ENCODE data around the gene ZNF136. TPM values are rescaled to one million over a fixed set of nuclear protein-coding genes. Genes with fewer than 3 reads are reported as not detected.

The ZNF136 gene
- total RNA-seq, 4 donors from 2014 or later = 6.3 to 18.7 (median 9.1) TPM

- no peak overlapping the region for H3K27ac ChIP-seq
- peaks cover 14 to 19% of the 10 kb centered on the region in 2 donors for H3K9me3 ChIP-seq
- DNase-seq = no peak
- H3K4me1 ChIP-seq = peaks cover 0 to 11% (median 0%) of the 10 kb centered on the region in 4 donors
- intact Hi-C loops (cut with DNase I; ENCODE audit: low total_unique reads) (loop anchor here (10.0 kb wide), 1 partner anchor 137 kb away; the partner anchor contains the start of gene ZNF563), in situ Hi-C loops (cut with MboI; ENCODE audit: low pct_ligation_motif_present in 1 of 4, low pct_unique_long_range_greater_than_20kb in 1 of 4, low sequenced_read_pairs in 3 of 4) (no loop called here)
- TF ChIP-seq POLR2A (IDR thresholded peaks at IDR 0.05) = no peak
- no peak for TF ChIP-seq POLR2AphosphoS5 (IDR thresholded peaks at IDR 0.05)
- no peak for TF ChIP-seq EP300 (IDR thresholded peaks at IDR 0.05; ENCODE audit: low read depth)
- no peak overlapping the region for H3K4me3 ChIP-seq
- H3K27me3 ChIP-seq = no peaks in the 10 kb centered on the region
- H3K36me3 ChIP-seq = peaks cover 0 to 7% (median 0%) of the 10 kb centered on the region in 4 donors
Observed at GRCh38 chr19:12198136-12198535, 35.2 kb downstream of the ZNF136 start.

GRCh38 chr19:12199757-12200419 is 37.0 kb downstream of the ZNF136 start:
- intact Hi-C loops (cut with DNase I; ENCODE audit: low total_unique reads) = loop anchor here (10.0 kb wide), 1 partner anchor 135 kb away; the partner anchor contains the start of gene ZNF563
- WGBS, 2 donors (ENCODE audit: low coverage in 1 of 2) = 73 to 83% methylated on average over 1 to 3 of the region's 3 CpGs
- no peak for DNase-seq
- peaks cover 14% of the 10 kb centered on the region in 2 donors for H3K9me3 ChIP-seq
- H3K4me1 ChIP-seq = peaks cover 0 to 11% (median 0%) of the 10 kb centered on the region in 4 donors
- peaks cover 0 to 7% (median 0%) of the 10 kb centered on the region in 4 donors for H3K36me3 ChIP-seq
- no peak overlapping the region for H3K27ac ChIP-seq
- in situ Hi-C loops (cut with MboI; ENCODE audit: low pct_ligation_motif_present in 1 of 4, low pct_unique_long_range_greater_than_20kb in 1 of 4, low sequenced_read_pairs in 3 of 4) = no loop called here
- H3K27me3 ChIP-seq = no peaks in the 10 kb centered on the region
- TF ChIP-seq POLR2AphosphoS5 (IDR thresholded peaks at IDR 0.05) = no peak
- TF ChIP-seq EP300 (IDR thresholded peaks at IDR 0.05; ENCODE audit: low read depth) = no peak
- TF ChIP-seq CTCF (IDR thresholded peaks at IDR 0.05) = no peak
- TF ChIP-seq POLR2A (IDR thresholded peaks at IDR 0.05) = no peak
- no peak overlapping the region for H3K4me3 ChIP-seq

GRCh38 chr19:12202250-12202649 is 39.4 kb downstream of the ZNF136 start:
- peaks cover 0 to 9% (median 0%) of the 10 kb centered on the region in 4 donors for H3K36me3 ChIP-seq
- H3K27me3 ChIP-seq = no peaks in the 10 kb centered on the region
- intact Hi-C loops (cut with DNase I; ENCODE audit: low total_unique reads) (no loop called here), in situ Hi-C loops (cut with MboI; ENCODE audit: low pct_ligation_motif_present in 1 of 4, low pct_unique_long_range_greater_than_20kb in 1 of 4, low sequenced_read_pairs in 3 of 4) (no loop called here)
- H3K9me3 ChIP-seq = peaks cover 14 to 24% of the 10 kb centered on the region in 2 donors
- TF ChIP-seq CTCF (IDR thresholded peaks at IDR 0.05) = peak; percentile 22 to 49 (median 44)
- TF ChIP-seq POLR2A (IDR thresholded peaks at IDR 0.05) = no peak
- no peak overlapping the region for H3K4me3 ChIP-seq
- DNase-seq = peak; percentile 64
- 16 to 37% methylated on average over 2 to 4 of the region's 4 CpGs for WGBS, 2 donors (ENCODE audit: low coverage in 1 of 2)
- H3K4me1 ChIP-seq = no peaks in the 10 kb centered on the region
- H3K27ac ChIP-seq = no peak overlapping the region

- WGBS, 2 donors (ENCODE audit: low coverage in 1 of 2) = 89% methylated on average over 4 of the region's 4 CpGs; no CpG with 5 or more reads in 1 of the 2 donors
- no peak overlapping the region for H3K27ac ChIP-seq
- no peak overlapping the region for H3K4me3 ChIP-seq
- intact Hi-C loops (cut with DNase I; ENCODE audit: low total_unique reads) (no loop called here), in situ Hi-C loops (cut with MboI; ENCODE audit: low pct_ligation_motif_present in 1 of 4, low pct_unique_long_range_greater_than_20kb in 1 of 4, low sequenced_read_pairs in 3 of 4) (no loop called here)
- H3K9me3 ChIP-seq = peaks cover 30 to 40% of the 10 kb centered on the region in 2 donors
- no peak for DNase-seq
- H3K4me1 ChIP-seq = no peaks in the 10 kb centered on the region
- no peaks in the 10 kb centered on the region for H3K27me3 ChIP-seq
- TF ChIP-seq CTCF (IDR thresholded peaks at IDR 0.05) (no peak), POLR2AphosphoS5 (IDR thresholded peaks at IDR 0.05) (no peak), POLR2A (IDR thresholded peaks at IDR 0.05) (no peak), EP300 (IDR thresholded peaks at IDR 0.05; ENCODE audit: low read depth) (no peak)
- H3K36me3 ChIP-seq = peaks cover 0 to 16% (median under 1%) of the 10 kb centered on the region in 4 donors
Observed at GRCh38 chr19:12205296-12205695, 42.4 kb downstream of the ZNF136 start.

Data from transverse colon (tissue), 4 donors.